Neural progenitor cell (in vitro differentiated cells): ENCODE data around the gene GOLGA6L10.
"Not testable (repeated sequence)": the region's sequence is repeated elsewhere in the genome, so short reads cannot be mapped to it uniquely, and the experiment has no call there.

Source experiments
- EZH2 ChIP-seq: fragments of 200-600 bp; sonication (generic); IDR thresholded peaks from 2 replicates; pipeline ENCODE4 v1.6.1; 2017; ENCODE audit warnings: antibody characterized with exemption, mild to moderate bottlenecking, moderate library complexity
- EZH2phosphoT487 ChIP-seq: fragments of 200-600 bp; sonication (generic); IDR thresholded peaks from 2 replicates; pipeline ENCODE4 v1.6.1; 2017; ENCODE audit warnings: antibody characterized with exemption
- TF ChIP-seq, protein P1 (sequence below): fragments of 200-600 bp; sonication (generic); IDR thresholded peaks from 2 replicates; pipeline ENCODE4 v1.5.1; 2017; ENCODE audit warnings: antibody characterized with exemption, mild to moderate bottlenecking

- TF ChIP-seq, protein P1, sequence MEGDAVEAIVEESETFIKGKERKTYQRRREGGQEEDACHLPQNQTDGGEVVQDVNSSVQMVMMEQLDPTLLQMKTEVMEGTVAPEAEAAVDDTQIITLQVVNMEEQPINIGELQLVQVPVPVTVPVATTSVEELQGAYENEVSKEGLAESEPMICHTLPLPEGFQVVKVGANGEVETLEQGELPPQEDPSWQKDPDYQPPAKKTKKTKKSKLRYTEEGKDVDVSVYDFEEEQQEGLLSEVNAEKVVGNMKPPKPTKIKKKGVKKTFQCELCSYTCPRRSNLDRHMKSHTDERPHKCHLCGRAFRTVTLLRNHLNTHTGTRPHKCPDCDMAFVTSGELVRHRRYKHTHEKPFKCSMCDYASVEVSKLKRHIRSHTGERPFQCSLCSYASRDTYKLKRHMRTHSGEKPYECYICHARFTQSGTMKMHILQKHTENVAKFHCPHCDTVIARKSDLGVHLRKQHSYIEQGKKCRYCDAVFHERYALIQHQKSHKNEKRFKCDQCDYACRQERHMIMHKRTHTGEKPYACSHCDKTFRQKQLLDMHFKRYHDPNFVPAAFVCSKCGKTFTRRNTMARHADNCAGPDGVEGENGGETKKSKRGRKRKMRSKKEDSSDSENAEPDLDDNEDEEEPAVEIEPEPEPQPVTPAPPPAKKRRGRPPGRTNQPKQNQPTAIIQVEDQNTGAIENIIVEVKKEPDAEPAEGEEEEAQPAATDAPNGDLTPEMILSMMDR: not testable (repeated sequence)
- TF ChIP-seq EZH2, EZH2phosphoT487: not testable (repeated sequence)
Measured at GRCh38 chr15:82324831-82325230, 24.4 kb downstream of the GOLGA6L10 start.
